Skin of body (tissue), 3 donors: ENCODE data around the gene CYLC2. TPM values are rescaled to one million over a fixed set of nuclear protein-coding genes. Genes with fewer than 3 reads are reported as not detected.

Source experiments
- DNase-seq: peaks from one replicate; lab custom pipeline; 2025; lab: John Stamatoyannopoulos, UW
- small RNA-seq: library from RNA; depleted of rRNA; stranded (forward); fragments of <200 nt; gene quantifications from one replicate; pipeline ENCODE3, GENCODE V24; 2014; ENCODE audit warnings: low replicate concordance
- total RNA-seq: library from RNA; depleted of rRNA; stranded (reverse); fragments of >200 nt; gene quantifications from one replicate; pipeline ENCODE4 v1.2.3, GENCODE V29; 2014

The CYLC2 gene, protein sequence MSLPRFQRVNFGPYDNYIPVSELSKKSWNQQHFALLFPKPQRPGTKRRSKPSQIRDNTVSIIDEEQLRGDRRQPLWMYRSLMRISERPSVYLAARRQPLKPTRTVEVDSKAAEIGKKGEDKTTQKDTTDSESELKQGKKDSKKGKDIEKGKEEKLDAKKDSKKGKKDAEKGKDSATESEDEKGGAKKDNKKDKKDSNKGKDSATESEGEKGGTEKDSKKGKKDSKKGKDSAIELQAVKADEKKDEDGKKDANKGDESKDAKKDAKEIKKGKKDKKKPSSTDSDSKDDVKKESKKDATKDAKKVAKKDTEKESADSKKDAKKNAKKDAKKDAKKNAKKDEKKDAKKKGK
- not detected for total RNA-seq

DNA sequence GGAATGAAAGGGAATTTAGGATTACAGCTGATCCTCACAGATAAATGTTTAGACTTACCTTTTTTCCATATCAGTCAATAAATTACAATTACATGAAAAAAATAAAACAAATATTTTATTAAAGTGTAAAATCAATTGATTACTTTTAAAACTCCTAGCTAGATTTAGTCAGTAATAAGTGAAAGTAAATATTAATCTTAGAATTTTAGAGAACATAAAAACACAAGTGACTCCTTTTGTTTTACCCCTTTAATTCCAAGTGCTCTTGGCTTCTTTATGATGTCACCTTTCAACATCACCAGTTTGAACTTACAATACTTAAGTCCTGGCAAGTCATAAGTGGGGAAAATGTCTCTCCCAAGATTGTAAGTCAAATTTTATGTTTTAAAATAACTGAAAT is at the start of gene CYLC2:
TSS of gene CYLC2 (plus strand) at position 301 of the 400 bp plus-strand sequence. CDS start at position 349, 48 bp downstream.
- no peak for DNase-seq

DNA sequence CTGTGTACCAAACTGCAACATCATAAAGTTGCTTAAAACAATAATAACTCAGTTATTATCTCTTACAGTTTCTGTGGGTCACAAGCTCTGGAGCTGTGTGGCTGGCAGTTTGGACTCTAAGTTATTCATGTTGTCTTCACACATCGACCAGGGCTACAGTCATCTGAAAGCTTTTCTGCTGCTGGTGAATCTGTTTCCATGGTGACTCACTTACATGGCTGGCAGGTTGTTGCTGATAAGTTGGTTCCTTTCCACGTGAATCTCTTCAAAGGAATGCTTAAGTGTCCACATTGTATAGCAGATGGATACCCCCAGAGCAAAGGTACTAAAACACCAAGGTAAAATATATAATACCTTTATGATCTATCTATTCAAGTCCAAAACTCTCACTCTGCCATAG is 44.8 kb upstream of the CYLC2 start:
- DNase-seq, result no peak

DNA sequence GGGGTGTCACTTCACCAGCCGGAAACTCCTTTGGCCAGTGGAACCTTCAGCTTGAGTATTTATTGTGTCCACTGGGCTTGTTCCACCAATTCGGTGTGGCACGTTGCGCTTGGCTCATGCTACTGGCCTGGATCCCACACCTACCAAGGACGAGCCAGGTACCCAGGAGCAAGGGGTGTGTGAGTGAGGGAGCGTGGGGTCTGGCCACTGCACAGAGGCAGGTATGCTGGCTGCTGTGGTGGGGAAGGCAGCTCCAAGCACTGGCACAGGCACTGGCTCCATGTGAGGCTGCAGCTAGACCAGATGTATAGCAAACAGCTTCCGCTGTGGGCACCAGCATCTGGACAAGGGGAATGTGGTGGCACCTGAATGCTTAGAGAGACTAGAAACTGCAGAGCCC is 28.1 kb upstream of the CYLC2 start:
- no peak for DNase-seq

DNA sequence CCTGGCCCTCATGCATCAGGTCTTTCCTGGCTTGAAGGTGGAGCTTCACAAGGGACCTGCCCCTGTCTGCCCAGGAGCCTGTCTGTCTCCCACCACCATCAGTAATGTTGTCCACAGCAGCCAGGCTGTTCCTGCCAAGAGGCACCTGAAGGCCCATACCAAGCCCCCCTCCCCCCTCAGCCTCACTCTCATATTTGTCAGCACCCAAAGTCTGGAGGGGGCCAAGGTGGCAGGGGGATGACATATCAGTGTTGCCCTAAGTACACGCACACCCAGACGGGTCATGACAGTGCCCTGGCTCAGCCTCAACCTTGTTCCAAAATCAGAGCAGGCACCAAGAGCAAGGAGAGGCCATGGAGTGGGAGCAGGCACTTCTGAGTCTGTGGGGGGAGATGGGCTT is 27.2 kb upstream of the CYLC2 start:
- no peak for DNase-seq

DNA sequence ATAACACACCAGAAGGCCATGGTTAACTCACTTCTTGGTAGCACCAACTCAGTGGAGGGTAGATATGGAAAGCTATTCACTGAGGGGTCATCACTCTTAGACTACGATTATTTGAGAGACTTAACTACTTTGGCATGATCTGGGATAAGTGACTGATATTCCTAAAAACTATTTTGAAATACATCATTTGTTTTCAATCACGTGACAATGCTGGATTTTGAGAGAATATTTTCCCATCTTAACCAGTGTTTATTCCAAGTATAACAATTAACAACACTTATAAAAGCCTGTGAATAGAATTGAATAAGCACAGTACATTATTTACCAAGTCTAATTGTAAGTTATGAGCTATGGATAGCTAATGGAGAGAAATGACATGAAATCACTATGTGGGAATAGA is 22.4 kb upstream of the CYLC2 start:
- DNase-seq, result no peak

DNA sequence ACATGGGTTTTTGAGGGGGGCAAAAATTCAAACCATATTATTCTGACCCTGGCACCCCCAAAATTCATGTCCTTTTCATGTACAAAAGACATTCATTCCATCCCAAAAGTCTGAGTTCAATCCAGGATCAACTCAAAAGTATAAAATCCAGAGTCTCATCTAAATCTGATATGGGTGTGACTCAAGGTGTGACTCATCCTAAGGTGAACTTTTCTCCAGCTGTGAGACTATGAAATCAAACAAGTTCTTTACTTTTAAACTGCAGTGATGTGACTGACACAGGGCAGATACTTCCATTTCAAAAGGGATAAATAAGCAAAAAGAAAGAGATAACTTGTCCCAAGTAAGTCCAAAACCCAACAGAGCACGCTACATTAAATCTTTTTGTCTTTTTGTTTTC is 20.6 kb upstream of the CYLC2 start:
- no peak for DNase-seq

DNA sequence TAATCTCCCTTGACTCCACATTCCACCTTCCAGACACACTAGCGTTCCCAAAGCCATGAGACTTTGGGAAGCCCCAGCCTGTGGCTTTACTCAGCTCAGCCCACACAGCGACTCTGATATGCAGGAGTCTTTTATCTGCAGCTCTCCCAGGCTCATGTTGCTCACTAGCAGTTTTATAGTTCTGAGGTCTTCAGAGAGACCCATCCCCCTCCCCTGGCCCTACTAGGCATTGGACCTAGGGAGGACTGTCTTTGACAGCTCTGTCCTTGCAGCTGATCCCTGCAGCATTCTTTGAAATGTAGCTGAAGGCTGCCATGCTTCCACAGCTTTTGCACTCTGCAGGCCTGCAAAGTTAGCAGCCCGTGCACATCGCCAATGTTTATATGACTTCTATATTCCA is 19.9 kb upstream of the CYLC2 start:
- no peak for DNase-seq

DNA sequence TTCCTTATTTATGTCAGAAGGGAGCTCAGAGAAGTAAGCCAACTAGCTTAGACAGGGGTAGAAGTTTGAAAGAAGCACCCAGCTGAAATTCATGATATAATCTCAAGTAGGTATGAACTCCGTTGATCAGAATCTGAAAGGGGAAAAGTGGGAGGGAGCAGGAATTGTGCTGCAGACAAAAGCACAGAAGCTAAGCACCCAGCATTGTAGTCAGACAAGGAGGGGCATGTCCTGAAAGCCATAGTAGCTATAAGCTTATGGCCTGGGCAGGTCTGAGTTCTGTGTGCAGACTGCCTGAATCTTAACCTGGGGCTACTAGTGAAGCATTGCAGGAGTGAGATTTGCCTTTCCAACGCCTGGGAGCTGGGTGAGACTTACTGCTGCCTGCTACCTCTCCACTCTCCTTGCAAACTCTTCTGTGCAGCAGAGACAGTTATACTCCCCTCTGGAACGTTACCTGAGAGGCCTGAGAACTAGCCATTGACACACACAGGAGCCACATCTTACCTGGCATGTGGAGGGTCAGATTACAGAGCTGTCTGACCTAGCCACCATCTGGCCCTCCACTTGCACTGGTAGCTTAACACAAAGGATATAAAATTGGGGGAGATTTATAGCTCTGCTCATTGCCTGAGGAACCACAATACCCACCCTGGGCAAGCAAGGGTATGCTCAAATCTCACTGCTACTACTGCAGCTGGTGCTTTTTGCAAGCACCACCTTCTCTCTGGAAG is 9.8 kb upstream of the CYLC2 start:
- no peak for DNase-seq

DNA sequence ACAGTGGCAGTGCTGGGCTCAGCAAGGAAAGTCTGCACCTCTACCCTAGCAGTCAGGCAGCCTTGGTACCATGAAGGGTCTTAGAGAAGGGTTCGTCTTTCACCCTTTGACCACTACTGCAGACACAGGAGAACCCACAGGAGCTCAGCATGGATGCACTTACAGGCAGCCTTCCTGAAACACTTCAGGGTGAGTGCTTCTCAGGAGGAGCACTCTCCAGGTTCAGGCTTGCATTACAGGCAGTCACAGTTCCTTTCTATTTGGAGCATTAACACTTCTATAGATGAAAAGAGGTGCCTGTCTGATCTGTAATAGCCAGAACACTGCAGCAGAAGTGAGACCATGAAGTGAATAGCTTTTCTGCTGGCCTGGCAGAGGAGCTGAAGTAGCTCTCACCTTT is 8.7 kb upstream of the CYLC2 start:
- no peak for DNase-seq

DNA sequence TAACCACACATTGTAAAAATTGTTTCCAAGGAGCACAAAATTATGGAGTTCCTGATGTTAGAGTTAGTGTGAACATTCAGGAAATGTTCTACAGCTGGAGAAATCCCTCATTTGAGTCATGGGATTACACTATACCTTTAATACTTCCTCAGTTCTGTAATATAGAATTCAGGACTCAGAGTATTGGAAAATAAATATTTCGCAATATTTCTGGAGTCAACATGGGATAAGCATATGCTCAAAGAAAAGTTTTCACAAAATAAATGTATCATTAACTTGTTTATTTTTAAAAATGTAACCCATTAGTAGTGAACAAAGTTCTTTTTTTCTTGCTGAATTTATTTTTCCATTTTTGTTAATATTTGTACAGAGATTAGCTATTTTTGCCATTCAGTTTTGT is 8.6 kb downstream of the CYLC2 start:
- no peak for DNase-seq

DNA sequence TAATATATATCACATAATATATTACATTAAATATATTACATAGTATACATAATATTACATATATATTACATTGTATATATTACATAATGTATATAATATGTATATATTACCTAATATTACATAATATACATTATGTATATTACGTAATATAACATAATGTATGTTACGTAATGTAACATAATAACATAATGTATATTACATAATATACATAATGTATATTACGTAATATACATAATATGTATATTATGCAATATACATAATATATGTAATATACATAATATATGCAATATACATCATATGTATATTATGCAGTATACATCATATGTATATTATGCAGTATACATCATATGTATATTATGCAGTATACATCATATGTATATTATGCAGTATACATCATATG is 19.1 kb downstream of the CYLC2 start:
- DNase-seq, result no peak

DNA sequence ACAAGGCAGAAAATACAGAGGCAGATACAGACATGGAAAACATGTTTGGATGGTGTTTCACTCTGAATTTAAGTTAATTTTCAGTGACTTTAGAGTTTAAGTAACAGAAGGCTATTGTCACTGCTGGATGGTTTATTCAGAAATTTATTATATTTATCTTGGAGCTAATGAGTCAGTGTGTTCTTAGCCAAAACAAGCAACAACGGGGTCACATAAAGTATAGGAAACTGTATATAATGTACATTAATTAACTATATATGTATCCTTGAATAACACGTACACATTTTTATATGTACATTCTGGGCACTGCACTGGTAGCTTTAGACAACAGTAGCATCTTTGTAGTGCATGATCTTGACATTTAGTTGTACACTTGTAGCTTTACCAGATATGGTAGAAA is 30.7 kb downstream of the CYLC2 start:
- DNase-seq, result no peak

DNA sequence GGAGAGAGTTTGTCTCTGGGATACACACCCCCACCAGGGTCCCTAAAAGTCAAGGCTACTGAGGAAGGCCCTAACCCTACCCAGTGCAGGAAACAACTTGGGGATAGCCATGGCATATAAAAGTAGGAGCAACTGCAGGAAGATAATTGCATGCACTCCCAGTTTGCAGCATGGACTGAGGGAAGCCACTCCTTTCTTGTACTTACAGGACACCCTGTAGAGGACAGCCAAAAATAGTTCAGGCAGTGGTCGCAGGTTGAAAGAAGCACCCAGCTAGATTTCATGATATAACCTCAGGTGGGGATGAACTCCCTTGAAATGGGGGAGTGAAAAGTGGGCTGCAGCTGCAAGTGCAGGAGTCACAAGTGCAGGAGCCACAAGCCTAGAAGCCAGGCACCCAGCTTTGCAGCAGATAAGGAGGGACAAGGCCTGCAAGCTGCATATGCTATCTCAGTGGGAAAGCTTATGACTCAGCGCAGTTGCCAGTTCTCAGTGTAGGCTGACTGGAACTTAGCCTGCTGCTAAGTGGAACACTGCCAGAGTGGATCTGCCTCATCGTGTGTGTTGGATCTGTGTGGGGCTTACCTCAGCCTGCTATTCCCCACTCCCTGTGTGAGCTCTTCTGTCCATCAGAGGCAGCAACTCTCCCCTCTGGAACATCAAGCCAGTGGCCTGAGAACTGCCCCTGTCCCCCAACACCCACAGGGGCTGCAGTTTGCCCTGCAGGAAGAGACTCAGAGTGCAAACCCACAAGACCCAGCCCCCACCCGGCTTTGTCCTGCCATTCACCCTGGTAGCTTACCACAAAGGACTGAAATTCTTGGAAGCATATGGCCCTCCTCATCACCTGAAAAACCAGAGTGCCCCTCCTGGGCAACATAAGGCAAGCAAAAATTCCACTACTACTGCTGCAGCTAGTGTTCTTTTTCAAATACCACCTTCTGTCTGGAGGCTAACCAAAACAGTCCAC is 42.7 kb downstream of the CYLC2 start:
- no peak for DNase-seq

DNA sequence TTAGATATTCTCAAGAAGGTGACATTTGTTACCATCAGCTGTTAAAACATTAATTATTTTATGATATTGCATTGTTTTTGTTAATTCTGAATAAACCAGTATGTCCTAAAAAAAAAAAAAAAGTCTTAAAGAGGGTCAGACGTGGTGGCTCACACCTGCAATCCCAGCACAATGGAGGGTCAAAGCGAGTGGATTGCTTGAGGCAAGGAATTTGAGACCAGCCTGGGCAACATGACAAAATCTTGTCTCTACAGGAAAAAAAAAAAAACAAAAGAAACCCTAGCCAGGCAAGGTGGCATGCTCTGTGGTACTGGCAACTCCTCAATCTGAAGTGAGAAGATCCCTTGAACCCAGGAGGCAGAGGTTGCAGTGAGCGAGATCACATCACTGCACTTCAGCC is 46.8 kb downstream of the CYLC2 start:
- no peak for DNase-seq

Small RNA genes lying within 50 kb of the gene (small RNA-seq; reads per million reads assigned to genes)
- gene AL589823.1, result not detected
